ENCODE data around the gene PDE9A.

The PDE9A gene

DNA sequence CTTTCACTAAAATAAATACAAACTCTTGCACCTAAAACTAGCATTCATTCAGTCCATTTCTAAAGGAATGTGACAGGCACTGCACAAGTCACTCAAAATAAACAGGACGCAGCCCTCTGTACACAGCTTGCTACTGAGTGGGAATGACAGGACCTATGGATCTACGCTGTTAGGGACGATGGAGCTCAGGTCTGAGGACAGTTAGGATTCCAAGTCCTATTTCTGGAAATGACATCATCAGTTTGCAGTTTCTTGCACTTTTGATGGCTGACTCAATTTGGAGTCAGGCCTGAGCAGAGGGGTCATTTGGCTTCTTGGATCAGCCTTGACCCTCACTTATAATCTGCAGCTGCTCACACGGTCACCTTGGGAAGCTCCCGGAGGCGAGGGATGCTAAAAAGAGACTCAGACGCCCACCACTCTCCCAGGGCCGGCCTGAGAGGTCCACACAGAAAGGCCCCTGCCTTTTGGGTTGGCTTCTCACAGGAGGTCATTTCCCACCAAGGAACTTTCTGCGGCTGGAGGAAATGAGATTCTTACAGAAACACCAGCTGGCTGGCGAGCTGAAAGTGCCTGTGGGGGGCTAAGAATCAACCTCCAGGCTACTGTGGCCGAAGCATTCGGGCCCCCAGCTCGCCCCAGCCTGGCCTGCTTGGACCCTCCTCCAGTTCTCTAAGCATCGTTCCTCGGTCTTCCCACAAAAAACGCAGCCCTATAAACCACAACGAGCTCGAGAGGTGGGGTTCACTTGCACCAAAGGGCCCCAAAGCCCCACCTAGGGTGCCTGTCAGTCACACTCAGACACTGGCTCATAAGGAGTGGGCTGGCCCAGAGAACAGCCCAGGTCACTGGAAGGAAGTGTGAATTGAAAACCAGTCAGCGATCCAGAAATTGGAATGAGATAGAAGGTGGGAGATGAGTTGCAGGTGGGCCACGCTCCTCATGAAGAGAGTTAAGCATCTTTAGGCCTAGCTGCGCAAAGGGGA is 8.9 kb upstream of the PDE9A start:
- no peak for DNase-seq

DNA sequence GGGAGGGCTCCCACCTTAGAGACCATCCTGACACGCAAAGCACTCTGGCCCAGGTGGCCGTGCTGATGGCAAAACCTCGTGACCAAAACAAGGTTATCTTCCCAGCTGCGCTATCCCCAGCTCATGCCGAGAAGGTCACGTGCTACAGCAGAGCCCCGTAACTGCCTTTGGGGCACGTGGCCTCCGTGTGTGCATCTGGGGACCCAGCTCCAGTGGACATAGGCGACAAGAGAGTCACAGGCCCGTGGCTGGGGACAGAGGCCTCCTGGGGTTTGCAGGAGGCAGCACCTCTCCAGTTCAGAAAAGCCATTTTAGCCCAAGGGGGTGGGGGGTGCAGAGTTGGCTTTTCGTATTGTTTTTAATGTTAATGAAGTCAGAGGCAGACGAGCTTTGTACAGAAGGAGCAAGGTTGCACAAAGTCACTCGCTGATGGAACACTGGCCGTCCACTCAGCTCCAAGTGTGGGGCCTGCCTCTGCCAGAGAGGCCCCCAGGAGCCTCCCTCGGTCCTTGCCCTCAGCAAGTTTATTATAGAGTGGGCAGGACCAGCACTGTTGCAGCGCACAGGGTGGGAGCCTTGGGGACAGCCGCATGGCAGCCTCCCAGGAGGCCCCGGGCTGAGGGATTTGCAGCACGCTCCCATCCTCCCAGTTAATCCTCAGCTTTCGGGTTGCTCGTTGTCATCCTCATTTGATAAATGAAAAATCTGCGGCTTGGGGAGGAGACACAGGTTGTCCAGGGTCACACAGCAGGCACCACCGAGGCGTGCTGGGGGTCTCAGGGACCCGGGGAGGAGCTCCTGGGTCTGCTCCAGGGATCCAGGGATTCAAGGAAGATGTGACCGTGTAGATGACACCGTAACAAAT is 8.0 kb upstream of the PDE9A start:
- DNase-seq = no peak

GRCh38 chr21:42646076-42646825 is 7.2 kb upstream of the PDE9A start:
- DNase-seq = no peak

GRCh38 chr21:42646836-42647235 is 6.6 kb upstream of the PDE9A start:
- DNase-seq = no peak

DNA sequence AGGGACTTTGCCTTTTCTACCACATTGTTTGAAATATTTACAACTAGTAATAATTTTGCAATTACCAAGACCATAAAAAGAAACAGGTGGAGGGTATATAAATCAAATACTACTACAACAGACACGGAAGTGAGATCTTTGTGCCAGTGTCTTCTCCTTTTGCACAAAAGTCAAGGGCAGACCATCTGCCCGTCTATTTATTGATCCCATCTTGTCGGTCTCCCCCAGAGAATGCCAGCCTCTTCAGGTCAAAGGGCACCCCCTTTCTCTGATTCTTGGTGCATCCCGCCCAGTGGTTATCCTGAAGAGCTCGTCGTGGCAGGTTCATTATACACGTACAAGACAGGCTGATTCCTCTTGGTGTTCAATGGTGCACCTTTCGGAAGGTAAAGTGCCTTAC is 4.8 kb upstream of the PDE9A start:
- no peak for DNase-seq

DNA sequence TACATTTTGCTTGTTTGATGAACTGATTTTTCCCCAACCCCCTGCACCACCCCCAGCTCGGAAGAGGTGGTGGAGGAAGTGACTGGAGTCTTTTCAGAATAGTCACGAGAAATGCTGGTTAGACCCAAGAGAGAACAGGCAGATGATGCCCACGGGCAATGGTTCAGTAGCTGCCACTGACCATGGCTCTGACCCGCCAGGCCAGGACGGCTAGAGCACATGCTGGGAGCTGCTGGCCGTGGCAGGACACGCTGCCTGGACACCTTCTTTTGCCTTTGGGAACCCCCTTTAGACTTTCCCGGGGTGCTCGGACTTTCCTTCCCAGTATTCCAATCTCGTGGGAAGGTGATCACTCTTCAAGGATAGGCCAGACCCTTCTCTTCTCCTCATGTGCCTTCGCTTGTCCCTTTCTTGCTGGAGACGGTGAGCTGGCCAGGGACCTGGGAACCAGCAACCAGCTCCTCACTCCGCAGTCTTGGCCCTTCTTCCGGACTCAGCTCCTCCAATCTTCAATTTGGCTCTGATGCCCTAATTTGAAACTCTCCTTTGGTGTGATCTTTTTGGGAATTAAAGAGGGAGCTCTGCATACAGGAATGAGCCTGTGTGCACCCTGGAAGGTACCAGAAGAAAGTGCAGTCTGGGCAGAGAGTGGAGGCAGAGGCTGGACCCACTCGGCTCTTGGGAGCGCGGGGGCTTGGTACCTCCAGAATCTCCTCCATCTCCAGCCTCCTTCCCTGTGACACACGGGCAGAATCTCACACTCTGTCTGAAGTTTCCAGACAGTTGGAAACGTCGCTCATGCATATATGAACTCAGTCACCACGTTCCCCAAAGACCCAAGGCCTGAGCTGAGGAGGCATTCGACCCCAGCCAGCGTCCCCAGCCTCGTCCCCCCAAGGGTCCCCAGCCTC is 4.0 kb upstream of the PDE9A start:
- DNase-seq = no peak

- DNase-seq = no peak
Measured at GRCh38 chr21:42650033-42650370, 3.4 kb upstream of the PDE9A start.

GRCh38 chr21:42650441-42651421 is 2.7 kb upstream of the PDE9A start:
- DNase-seq = no peak

DNA sequence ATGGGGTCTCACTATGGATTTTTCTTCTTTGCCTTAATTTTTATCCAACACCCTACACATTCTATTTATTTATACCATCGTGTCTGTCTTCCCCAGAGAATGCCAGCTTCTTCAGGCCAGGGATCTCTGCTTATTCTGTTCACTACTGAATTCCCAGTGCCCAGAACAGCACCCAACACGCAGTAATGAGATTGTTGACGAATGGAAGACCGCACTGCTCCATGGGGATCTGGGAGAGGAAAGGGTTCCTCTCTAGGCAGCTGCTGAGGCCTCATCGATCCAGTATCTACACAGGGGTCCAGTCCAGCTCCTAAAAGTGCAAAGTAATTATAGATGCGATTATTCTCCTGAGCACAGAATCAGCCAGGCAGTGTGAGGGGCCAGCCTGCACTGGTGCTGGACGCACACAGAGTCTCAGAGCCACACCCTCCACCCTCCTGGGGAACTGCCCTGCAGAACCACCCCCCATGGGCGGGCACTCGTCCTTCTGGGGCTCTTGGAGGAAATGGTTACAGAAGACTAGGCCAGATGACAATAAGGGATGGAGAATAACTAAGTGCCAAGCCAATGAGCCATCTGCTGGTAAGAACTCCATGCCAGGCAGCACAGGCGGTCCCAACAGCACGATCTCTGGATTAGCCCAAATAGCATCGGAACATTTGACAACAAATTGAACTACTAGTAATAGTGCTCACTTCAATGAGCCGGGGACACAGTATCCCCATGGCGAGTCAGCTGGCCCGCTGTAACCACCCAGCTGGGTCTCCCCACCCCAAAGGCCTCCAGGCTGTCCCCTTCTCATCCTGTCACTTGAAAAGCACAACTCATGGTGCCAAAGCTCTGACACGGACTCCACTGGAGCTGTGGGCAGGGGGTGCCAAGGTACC is 1.7 kb upstream of the PDE9A start:
- DNase-seq = peak; percentile 57

DNA sequence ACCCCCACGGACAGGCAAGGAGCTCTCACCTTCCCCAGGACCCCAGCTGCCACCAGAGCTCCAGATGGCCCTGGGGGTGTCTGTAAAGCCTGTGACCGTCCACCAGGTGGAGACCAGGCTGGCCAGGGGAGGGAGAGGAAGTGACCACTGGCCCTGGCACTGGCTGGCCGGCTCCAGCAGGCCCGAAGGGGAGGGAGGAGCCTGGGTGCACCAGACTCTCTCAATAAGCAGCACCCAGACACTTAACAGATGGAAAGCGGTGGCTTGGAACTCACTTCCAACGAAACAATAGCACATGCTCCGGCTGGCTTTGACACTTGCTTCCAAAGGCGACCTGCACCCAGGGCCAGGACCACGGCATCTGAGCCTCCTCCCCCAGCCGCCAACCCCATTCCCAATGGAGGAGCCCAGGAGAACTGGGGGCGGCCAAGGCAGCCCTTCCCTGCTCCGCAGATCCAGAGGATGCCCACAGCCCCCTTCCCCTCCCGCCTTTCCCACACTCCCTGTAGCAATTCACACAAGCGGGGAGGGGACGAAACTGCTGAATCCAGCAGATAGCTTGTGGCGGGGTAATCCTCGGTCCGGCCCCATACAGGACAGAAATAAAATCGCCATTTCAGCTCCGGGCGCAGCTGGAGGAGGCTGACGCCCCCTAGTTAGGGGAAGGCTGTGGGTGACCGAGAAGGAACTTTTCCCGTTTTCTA is 742 bp upstream of the PDE9A start:
- peak; percentile 62 for DNase-seq

- peak; percentile 50 for DNase-seq
Measured at GRCh38 chr21:42654179-42654912, 925 bp downstream of the PDE9A start.

DNA sequence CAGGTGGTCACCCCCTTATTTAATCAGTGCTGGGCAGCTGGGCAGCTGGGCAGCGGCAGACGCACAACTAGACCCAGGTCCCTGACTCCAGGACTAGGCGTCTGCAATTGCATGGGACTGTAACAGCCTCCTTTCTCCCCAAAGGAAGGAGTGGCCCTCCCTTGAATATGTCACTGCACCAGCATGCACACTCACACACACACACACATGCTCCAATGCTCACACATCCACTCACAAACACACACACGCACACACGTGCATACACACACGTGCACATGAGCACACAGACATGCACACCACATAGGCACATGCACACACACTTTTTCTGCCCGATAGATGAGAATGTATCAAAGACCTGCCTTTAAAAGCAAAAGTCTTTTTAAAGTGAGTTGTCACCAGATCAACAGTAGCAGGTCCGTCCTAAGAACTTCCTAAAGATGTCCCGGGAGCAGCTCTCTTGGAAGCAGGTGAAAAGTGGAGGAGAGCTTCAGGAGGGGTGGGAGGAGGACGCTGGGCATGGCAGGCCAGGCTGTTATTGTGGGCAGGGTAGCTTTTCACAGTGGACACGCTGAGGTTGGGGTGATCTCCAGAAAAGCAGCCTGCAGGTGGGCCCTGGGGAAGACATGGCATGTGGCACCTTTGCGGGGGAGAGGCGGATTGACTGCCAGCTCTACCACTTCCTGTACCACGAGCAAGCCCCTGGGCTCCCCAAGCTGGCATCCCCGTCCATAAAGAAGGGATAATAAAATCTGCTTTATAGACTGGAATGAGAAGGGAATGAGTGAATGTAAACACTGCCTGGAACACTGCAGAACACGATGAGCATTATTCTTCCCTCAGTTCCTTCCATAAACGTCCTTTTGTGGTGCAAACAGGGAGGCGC is 1.7 kb downstream of the PDE9A start:
- no peak for DNase-seq

GRCh38 chr21:42655796-42656770 is 2.7 kb downstream of the PDE9A start:
- DNase-seq = no peak

DNA sequence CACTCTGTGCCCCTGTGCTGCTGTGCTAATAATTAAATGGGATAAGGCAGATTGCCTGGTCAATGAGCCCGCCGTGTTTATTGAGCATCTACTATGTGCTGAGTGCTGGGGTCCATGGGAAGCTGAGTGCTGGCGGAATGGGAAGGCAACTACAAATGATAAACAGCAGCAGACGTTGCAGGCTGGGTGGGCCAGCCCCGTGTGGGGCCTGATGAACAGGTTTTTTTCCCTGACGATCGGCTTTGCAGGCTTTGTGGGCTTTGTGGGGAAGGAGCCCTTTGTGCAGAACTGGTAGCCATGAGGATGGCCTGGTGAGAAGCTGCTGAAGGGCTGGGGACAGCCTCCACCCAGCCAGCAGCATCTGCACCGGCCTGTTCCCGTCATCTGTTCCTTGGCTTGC is 3.5 kb downstream of the PDE9A start:
- no peak for DNase-seq

- DNase-seq = no peak
Measured at GRCh38 chr21:42657676-42658319, 4.4 kb downstream of the PDE9A start.

Measured in NCI-H1694 (cell line).